ENCODE data around the gene LUM. TPM values are rescaled to one million over a fixed set of nuclear protein-coding genes. Genes with fewer than 3 reads are reported as not detected.

Gene LUM
- total RNA-seq, 1 donor from 2014 or later = 72.9 TPM

- H3K36me3 ChIP-seq = no peaks in the 10 kb centered on the region
- H3K27ac ChIP-seq = no peak overlapping the region
- no peaks in the 10 kb centered on the region for H3K27me3 ChIP-seq
- no peaks in the 10 kb centered on the region for H3K4me1 ChIP-seq
- TF ChIP-seq, protein P1, sequence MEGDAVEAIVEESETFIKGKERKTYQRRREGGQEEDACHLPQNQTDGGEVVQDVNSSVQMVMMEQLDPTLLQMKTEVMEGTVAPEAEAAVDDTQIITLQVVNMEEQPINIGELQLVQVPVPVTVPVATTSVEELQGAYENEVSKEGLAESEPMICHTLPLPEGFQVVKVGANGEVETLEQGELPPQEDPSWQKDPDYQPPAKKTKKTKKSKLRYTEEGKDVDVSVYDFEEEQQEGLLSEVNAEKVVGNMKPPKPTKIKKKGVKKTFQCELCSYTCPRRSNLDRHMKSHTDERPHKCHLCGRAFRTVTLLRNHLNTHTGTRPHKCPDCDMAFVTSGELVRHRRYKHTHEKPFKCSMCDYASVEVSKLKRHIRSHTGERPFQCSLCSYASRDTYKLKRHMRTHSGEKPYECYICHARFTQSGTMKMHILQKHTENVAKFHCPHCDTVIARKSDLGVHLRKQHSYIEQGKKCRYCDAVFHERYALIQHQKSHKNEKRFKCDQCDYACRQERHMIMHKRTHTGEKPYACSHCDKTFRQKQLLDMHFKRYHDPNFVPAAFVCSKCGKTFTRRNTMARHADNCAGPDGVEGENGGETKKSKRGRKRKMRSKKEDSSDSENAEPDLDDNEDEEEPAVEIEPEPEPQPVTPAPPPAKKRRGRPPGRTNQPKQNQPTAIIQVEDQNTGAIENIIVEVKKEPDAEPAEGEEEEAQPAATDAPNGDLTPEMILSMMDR (IDR thresholded peaks at IDR 0.05) = no peak
- TF ChIP-seq POLR2AphosphoS5 (IDR thresholded peaks at IDR 0.05; ENCODE audit: insufficient read depth in 1 of 2, low read depth in 1 of 2) (no peak), POLR2A (IDR thresholded peaks at IDR 0.05) (no peak)
- no peak for DNase-seq (ENCODE audit: extremely low spot score in 2 of 2)
- no peaks in the 10 kb centered on the region for H3K9me3 ChIP-seq
- intact Hi-C loops (cut with DNase I) = no loop called here
- no peak overlapping the region for H3K4me3 ChIP-seq
Measured at GRCh38 chr12:91059211-91059610, 52.1 kb downstream of the LUM start.

DNA sequence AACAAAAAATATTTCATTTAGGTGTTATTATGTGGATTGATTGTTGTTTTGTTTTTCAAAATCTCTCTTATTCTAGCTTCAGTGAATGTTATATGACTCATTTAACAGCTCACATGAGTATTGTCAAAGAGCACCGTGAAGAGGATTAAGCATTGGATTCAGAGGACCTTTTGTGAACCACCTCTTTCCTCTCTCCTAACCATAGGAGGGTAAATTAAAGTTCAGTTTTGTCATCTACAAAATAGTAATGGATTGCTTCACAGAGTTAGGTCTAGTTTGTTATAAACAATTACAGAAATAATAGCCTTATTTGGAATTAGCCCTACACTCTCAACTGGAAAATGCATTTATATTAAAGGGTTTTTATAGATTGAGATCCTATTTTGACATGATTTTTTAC is 52.5 kb downstream of the LUM start:
- Histone ChIP-seq H3K27ac (no peak overlapping the region), H3K27me3 (no peaks in the 10 kb centered on the region), H3K4me3 (no peak overlapping the region), H3K4me1 (no peaks in the 10 kb centered on the region), H3K36me3 (no peaks in the 10 kb centered on the region), H3K9me3 (no peaks in the 10 kb centered on the region)
- TF ChIP-seq POLR2AphosphoS5 (IDR thresholded peaks at IDR 0.05; ENCODE audit: insufficient read depth in 1 of 2, low read depth in 1 of 2) = no peak
- TF ChIP-seq POLR2A (IDR thresholded peaks at IDR 0.05) = no peak
- TF ChIP-seq, protein P1 (IDR thresholded peaks at IDR 0.05) = no peak
- intact Hi-C loops (cut with DNase I) = no loop called here
- DNase-seq (ENCODE audit: extremely low spot score in 2 of 2) = no peak

- Histone ChIP-seq H3K27me3 (no peaks in the 10 kb centered on the region), H3K4me1 (no peaks in the 10 kb centered on the region), H3K27ac (no peak within 1 kb of the TSS), H3K9me3 (no peaks in the 10 kb centered on the region), H3K36me3 (no peaks in the 10 kb centered on the region), H3K4me3 (no peak within 1 kb of the TSS)
- no peak for DNase-seq (ENCODE audit: extremely low spot score in 2 of 2)
- TF ChIP-seq, protein P1 (IDR thresholded peaks at IDR 0.05) = no peak
- no peak for TF ChIP-seq POLR2AphosphoS5 (IDR thresholded peaks at IDR 0.05; ENCODE audit: insufficient read depth in 1 of 2, low read depth in 1 of 2)
- TF ChIP-seq POLR2A (IDR thresholded peaks at IDR 0.05) = no peak
- intact Hi-C loops (cut with DNase I) = no loop called here
Measured at GRCh38 chr12:91057368-91058165, 53.7 kb downstream of the LUM start, which contains the start of gene KERA. Gene KERA (minus strand): TSS chr12:91058024. CDS start chr12:91056281, 1,743 bp downstream.

- no peaks in the 10 kb centered on the region for H3K4me1 ChIP-seq
- H3K36me3 ChIP-seq = no peaks in the 10 kb centered on the region
- no peak overlapping the region for H3K4me3 ChIP-seq
- no peak overlapping the region for H3K27ac ChIP-seq
- no peaks in the 10 kb centered on the region for H3K27me3 ChIP-seq
- DNase-seq (ENCODE audit: extremely low spot score in 2 of 2) = no peak
- intact Hi-C loops (cut with DNase I) = no loop called here
- TF ChIP-seq, protein P1 (IDR thresholded peaks at IDR 0.05) = no peak
- no peak for TF ChIP-seq POLR2AphosphoS5 (IDR thresholded peaks at IDR 0.05; ENCODE audit: insufficient read depth in 1 of 2, low read depth in 1 of 2)
- no peak for TF ChIP-seq POLR2A (IDR thresholded peaks at IDR 0.05)
- no peaks in the 10 kb centered on the region for H3K9me3 ChIP-seq
Measured at GRCh38 chr12:91056488-91056887, 54.8 kb downstream of the LUM start.

- no peak overlapping the region for H3K4me3 ChIP-seq
- no peaks in the 10 kb centered on the region for H3K9me3 ChIP-seq
- intact Hi-C loops (cut with DNase I) = no loop called here
- H3K27me3 ChIP-seq = no peaks in the 10 kb centered on the region
- no peak for DNase-seq (ENCODE audit: extremely low spot score in 2 of 2)
- no peaks in the 10 kb centered on the region for H3K4me1 ChIP-seq
- H3K36me3 ChIP-seq = no peaks in the 10 kb centered on the region
- TF ChIP-seq, protein P1 (IDR thresholded peaks at IDR 0.05) = no peak
- H3K27ac ChIP-seq = no peak overlapping the region
Measured at GRCh38 chr12:91055976-91056375, 55.3 kb downstream of the LUM start.

Measured in vagina (tissue), 2 donors.